Measurements from ENCODE around the gene RPIA. TPM values are rescaled to one million over a fixed set of nuclear protein-coding genes. Genes with fewer than 3 reads are reported as not detected.

RPIA gene
- total RNA-seq, 1 donor from 2014 or later = 11.5 TPM

- Mint-ChIP-seq H3K4me3 (no peak overlapping the region), H3K27ac (no peak overlapping the region), H3K4me1 (no peaks in the 10 kb centered on the region), H3K36me3 (peaks cover 62% of the 10 kb centered on the region), H3K9me3 (peaks cover 30% of the 10 kb centered on the region), H3K27me3 (ENCODE audit: insufficient read depth, low read depth) (peaks cover 4% of the 10 kb centered on the region)
- TF ChIP-seq EZH2phosphoT487 (IDR thresholded peaks at IDR 0.05) (no peak), CTCF (IDR thresholded peaks at IDR 0.05) (no peak), EZH2 (IDR thresholded peaks at IDR 0.05) (no peak)
- Histone ChIP-seq H3K9ac (no peak overlapping the region), H3K4me1 (no peaks in the 10 kb centered on the region), H3K4me3 (no peak overlapping the region), H3K27me3 (no peaks in the 10 kb centered on the region), H3K9me3 (ENCODE audit: low read depth) (peaks cover 9% of the 10 kb centered on the region), H3K4me2 (no peak overlapping the region), H3K27ac (no peak overlapping the region), H3K36me3 (peaks cover 20% of the 10 kb centered on the region), H3K79me2 (ENCODE audit: low read depth) (no peaks in the 10 kb centered on the region), H2AFZ (replicated peaks) (no peak overlapping the region), H4K20me1 (ENCODE audit: low read depth) (no peaks in the 10 kb centered on the region), H3F3A (ENCODE audit: low read depth) (no peaks in the 10 kb centered on the region)
- DNase-seq (ENCODE audit: low spot score) = no peak
Measured at GRCh38 chr2:88746929-88747490, 55.5 kb downstream of the RPIA start.

GRCh38 chr2:88747990-88748389 lies 56.5 kb downstream of the RPIA start:
- DNase-seq (ENCODE audit: low spot score) = no peak
- peaks cover 18% of the 10 kb centered on the region for H3K36me3 ChIP-seq

DNA sequence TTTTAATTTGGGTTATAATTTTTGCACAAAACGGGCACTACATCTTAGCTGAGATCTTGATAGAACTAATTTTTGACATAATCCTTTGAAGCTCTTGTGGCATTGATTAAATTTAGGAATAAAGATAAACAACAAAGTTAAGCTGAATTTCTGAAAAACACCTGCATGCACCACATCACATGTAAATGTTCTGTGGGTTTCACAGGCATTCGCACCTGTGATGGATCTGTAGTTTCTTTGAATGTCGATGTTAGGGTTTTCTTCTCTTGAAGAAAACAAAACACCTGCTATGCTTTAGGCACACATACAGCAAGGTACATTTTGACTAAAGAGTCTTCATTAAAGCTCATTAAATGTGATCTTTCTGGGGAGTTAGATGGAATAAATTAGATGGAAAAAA lies 60.3 kb downstream of the RPIA start:
- no peaks in the 10 kb centered on the region for H4K20me1 ChIP-seq (ENCODE audit: low read depth)
- TF ChIP-seq EZH2phosphoT487 (IDR thresholded peaks at IDR 0.05) (no peak), EZH2 (IDR thresholded peaks at IDR 0.05) (no peak), CTCF (IDR thresholded peaks at IDR 0.05) (no peak)
- H3K27me3 Mint-ChIP-seq (ENCODE audit: insufficient read depth, low read depth) = peaks cover 2% of the 10 kb centered on the region

More at GRCh38 chr2:88747990-88748389, 56.5 kb downstream of the RPIA start:
- H3K27ac Mint-ChIP-seq = no peak overlapping the region
- H3K79me2 ChIP-seq (ENCODE audit: low read depth) = no peaks in the 10 kb centered on the region
- H3K9me3 ChIP-seq (ENCODE audit: low read depth) = peaks cover 9% of the 10 kb centered on the region
- no peaks in the 10 kb centered on the region for H3F3A ChIP-seq (ENCODE audit: low read depth)
- no peaks in the 10 kb centered on the region for H4K20me1 ChIP-seq (ENCODE audit: low read depth)
- no peak overlapping the region for H3K4me3 ChIP-seq
- H3K27me3 Mint-ChIP-seq (ENCODE audit: insufficient read depth, low read depth) = peaks cover 4% of the 10 kb centered on the region
- TF ChIP-seq EZH2 (IDR thresholded peaks at IDR 0.05) (no peak), EZH2phosphoT487 (IDR thresholded peaks at IDR 0.05) (no peak), CTCF (IDR thresholded peaks at IDR 0.05) (no peak)
- no peak overlapping the region for H3K9ac ChIP-seq
- no peaks in the 10 kb centered on the region for H3K4me1 Mint-ChIP-seq
- H3K27ac ChIP-seq = no peak overlapping the region
- no peaks in the 10 kb centered on the region for H3K27me3 ChIP-seq
- no peak overlapping the region for H2AFZ ChIP-seq (replicated peaks)
- peaks cover 24% of the 10 kb centered on the region for H3K9me3 Mint-ChIP-seq
- H3K4me2 ChIP-seq = no peak overlapping the region
- H3K36me3 Mint-ChIP-seq = peaks cover 53% of the 10 kb centered on the region
- no peaks in the 10 kb centered on the region for H3K4me1 ChIP-seq
- H3K4me3 Mint-ChIP-seq = no peak overlapping the region

More for the DNA sequence above, 60.3 kb downstream of the RPIA start:
- H3K27me3 ChIP-seq = no peaks in the 10 kb centered on the region
- H3K79me2 ChIP-seq (ENCODE audit: low read depth) = no peaks in the 10 kb centered on the region
- H3K4me3 Mint-ChIP-seq = no peak overlapping the region
- no peak overlapping the region for H3K9ac ChIP-seq
- no peak overlapping the region for H2AFZ ChIP-seq (replicated peaks)
- no peak overlapping the region for H3K27ac ChIP-seq
- H3K27ac Mint-ChIP-seq = no peak overlapping the region
- no peaks in the 10 kb centered on the region for H3K4me1 Mint-ChIP-seq
- H3K4me3 ChIP-seq = no peak overlapping the region
- H3K36me3 Mint-ChIP-seq = peaks cover 25% of the 10 kb centered on the region
- DNase-seq (ENCODE audit: low spot score) = no peak
- H3K9me3 ChIP-seq (ENCODE audit: low read depth) = no peaks in the 10 kb centered on the region
- no peaks in the 10 kb centered on the region for H3K9me3 Mint-ChIP-seq
- no peaks in the 10 kb centered on the region for H3F3A ChIP-seq (ENCODE audit: low read depth)
- no peak overlapping the region for H3K4me2 ChIP-seq
- H3K36me3 ChIP-seq = no peaks in the 10 kb centered on the region
- no peaks in the 10 kb centered on the region for H3K4me1 ChIP-seq
